ENCODE measurements around the gene EMX2. TPM values are rescaled to one million over a fixed set of nuclear protein-coding genes. Genes with fewer than 3 reads are reported as not detected.

EMX2 gene
- total RNA-seq, 4 donors from 2014 or later: 0.32 to 1.2 (median 0.89) TPM; not detected in 1

DNA sequence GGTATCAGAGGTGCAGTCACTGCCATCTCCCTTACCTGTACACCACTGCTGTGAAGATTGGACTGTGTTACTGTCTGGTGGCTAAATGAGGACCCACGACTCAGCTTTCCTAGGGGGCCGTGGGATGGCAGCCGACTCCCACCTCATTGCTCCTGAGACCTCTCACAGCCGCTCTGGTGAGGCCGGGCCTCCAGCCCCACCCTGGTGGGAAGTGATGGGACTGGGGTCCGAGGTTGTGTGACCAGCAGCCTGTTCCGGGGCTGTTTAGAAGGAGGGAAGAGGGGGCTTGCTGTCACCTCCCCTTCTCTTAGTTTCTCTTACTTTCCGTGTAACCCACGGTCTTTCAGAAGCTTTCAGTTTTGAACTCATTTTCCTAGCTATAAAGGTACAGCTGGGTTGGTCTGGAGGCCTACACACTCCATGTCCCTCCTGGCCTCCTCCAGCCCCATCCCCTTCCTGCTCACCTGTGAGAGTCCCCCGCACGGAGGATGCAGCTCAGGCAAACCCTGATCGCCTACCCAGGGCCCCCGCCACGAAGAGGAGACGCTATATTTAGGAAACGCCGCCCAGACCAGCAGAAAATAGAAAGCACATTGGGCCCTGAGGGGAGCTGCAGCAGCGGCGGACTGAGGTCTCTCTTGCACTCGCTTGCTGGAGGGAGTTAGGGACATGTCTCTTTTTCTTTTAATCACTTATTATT is 4.6 kb downstream of the EMX2 start:
- no peak for TF ChIP-seq POLR2AphosphoS5 (IDR thresholded peaks at IDR 0.05)
- no peak for TF ChIP-seq POLR2A (IDR thresholded peaks at IDR 0.05)
- TF ChIP-seq EP300 (IDR thresholded peaks at IDR 0.05): no peak
- TF ChIP-seq, protein P1, sequence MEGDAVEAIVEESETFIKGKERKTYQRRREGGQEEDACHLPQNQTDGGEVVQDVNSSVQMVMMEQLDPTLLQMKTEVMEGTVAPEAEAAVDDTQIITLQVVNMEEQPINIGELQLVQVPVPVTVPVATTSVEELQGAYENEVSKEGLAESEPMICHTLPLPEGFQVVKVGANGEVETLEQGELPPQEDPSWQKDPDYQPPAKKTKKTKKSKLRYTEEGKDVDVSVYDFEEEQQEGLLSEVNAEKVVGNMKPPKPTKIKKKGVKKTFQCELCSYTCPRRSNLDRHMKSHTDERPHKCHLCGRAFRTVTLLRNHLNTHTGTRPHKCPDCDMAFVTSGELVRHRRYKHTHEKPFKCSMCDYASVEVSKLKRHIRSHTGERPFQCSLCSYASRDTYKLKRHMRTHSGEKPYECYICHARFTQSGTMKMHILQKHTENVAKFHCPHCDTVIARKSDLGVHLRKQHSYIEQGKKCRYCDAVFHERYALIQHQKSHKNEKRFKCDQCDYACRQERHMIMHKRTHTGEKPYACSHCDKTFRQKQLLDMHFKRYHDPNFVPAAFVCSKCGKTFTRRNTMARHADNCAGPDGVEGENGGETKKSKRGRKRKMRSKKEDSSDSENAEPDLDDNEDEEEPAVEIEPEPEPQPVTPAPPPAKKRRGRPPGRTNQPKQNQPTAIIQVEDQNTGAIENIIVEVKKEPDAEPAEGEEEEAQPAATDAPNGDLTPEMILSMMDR (IDR thresholded peaks at IDR 0.05): no peak
- Histone ChIP-seq H3K27me3 (peaks cover 100% of the 10 kb centered on the region), H3K36me3 (no peaks in the 10 kb centered on the region), H3K4me3 (no peak overlapping the region), H3K4me1 (peaks cover 0 to 67% (median 21%) of the 10 kb centered on the region in 3 donors), H3K9me3 (peaks cover 0 to 5% (median 0%) of the 10 kb centered on the region in 3 donors), H3K27ac (no peak overlapping the region)
- ATAC-seq: no peak
- 0 to 22% methylated on average over 2 to 16 of the region's 20 CpGs for WGBS, 2 donors (ENCODE audit: low coverage in 1 of 2)

GRCh38 chr10:117547716-117548668 is 5.4 kb downstream of the EMX2 start:
- WGBS, 2 donors (ENCODE audit: low coverage in 1 of 2): 5 to 15% methylated on average over 5 to 27 of the region's 32 CpGs
- H3K27me3 ChIP-seq: peaks cover 100% of the 10 kb centered on the region
- no peak for ATAC-seq
- no peak overlapping the region for H3K27ac ChIP-seq
- no peak overlapping the region for H3K4me3 ChIP-seq
- H3K36me3 ChIP-seq: no peaks in the 10 kb centered on the region
- no peaks in the 10 kb centered on the region for H3K9me3 ChIP-seq
- peaks cover 0 to 61% (median 17%) of the 10 kb centered on the region in 3 donors for H3K4me1 ChIP-seq
- TF ChIP-seq EP300 (IDR thresholded peaks at IDR 0.05) (no peak), POLR2AphosphoS5 (IDR thresholded peaks at IDR 0.05) (no peak), POLR2A (IDR thresholded peaks at IDR 0.05) (no peak)

DNA sequence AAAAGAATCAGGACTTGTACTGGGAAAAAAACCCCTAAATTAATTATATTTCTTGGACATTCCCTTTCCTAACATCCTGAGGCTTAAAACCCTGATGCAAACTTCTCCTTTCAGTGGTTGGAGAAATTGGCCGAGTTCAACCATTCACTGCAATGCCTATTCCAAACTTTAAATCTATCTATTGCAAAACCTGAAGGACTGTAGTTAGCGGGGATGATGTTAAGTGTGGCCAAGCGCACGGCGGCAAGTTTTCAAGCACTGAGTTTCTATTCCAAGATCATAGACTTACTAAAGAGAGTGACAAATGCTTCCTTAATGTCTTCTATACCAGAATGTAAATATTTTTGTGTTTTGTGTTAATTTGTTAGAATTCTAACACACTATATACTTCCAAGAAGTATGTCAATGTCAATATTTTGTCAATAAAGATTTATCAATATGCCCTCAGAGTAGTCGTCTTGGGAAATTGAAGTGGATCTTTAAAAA is 6.6 kb downstream of the EMX2 start:
- Histone ChIP-seq H3K4me3 (no peak overlapping the region), H3K36me3 (no peaks in the 10 kb centered on the region), H3K27me3 (peaks cover 100% of the 10 kb centered on the region), H3K4me1 (peaks cover 0 to 61% (median 8%) of the 10 kb centered on the region in 3 donors), H3K9me3 (no peaks in the 10 kb centered on the region), H3K27ac (no peak overlapping the region)
- no peak for ATAC-seq
- WGBS, 2 donors (ENCODE audit: low coverage in 1 of 2): 18 to 30% methylated on average over 5 to 6 of the region's 6 CpGs
- TF ChIP-seq EP300 (IDR thresholded peaks at IDR 0.05) (no peak), POLR2A (IDR thresholded peaks at IDR 0.05) (no peak), POLR2AphosphoS5 (IDR thresholded peaks at IDR 0.05) (no peak)
- TF ChIP-seq, protein P1 (IDR thresholded peaks at IDR 0.05): no peak

DNA sequence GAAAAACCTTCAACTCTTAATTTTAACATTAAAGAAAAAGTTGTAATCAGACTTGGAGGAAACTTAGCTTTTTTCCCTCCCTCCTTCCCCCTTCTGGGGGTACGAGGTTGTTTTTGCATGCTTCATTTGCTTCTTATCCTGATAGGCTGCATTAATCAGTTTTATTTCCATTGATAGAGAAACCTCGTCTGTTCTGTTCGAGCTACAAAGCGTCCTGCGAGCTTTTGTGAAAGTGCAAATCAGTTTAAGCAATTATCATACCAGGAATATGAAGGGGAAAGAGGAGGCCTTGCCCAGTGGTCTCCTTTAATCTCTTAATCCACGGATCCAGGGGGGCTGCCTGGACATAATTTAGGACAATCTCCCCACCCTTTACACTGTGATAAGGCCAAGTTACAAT is 7.5 kb downstream of the EMX2 start:
- TF ChIP-seq POLR2A (IDR thresholded peaks at IDR 0.05): no peak
- TF ChIP-seq, protein P1 (IDR thresholded peaks at IDR 0.05): no peak
- no peak for TF ChIP-seq POLR2AphosphoS5 (IDR thresholded peaks at IDR 0.05)
- Histone ChIP-seq H3K36me3 (no peaks in the 10 kb centered on the region), H3K4me3 (no peak overlapping the region), H3K27ac (no peak overlapping the region), H3K4me1 (peaks cover 0 to 53% (median 7%) of the 10 kb centered on the region in 3 donors), H3K27me3 (peaks cover 100% of the 10 kb centered on the region), H3K9me3 (no peaks in the 10 kb centered on the region)
- 10 to 11% methylated on average over 3 to 6 of the region's 6 CpGs for WGBS, 2 donors (ENCODE audit: low coverage in 1 of 2)
- ATAC-seq: no peak

DNA sequence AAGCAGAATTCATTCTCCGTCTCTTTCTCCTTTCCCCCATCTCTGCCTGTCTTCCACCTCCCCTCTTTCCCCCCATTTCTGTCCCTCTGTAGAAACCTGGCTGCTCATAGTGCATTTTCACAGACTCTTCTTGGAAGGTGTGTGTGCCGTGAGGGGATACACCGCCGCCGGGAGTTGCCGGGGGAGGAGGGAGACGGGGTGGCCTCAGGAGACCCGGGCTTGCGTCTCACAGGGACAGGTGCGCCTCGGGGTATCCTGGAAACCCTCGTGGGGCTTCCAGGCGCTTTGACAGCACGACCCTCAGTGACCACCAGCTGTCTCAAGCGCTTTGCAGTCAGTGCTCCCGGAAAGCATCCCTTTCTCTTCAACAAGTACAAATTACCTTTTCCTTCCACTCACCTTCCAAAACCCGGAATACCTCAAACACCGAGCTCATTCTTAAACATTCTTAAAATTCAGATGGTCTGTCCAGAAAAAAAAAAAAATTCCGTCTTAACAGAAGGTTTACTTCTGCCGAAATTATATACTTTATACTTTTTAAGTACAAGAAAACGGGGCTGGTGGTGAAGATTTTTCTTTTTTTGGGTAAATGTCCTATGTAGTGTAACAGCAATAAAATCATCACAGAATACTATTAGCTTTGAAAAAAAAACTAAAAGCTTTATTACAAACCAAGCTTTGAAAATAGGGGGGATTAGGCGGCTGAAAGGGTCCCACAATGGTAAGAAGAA is 8.2 kb downstream of the EMX2 start:
- Histone ChIP-seq H3K4me3 (no peak overlapping the region), H3K27ac (no peak overlapping the region), H3K27me3 (peaks cover 100% of the 10 kb centered on the region), H3K36me3 (no peaks in the 10 kb centered on the region), H3K9me3 (no peaks in the 10 kb centered on the region), H3K4me1 (peaks cover 0 to 46% (median 0%) of the 10 kb centered on the region in 3 donors)
- TF ChIP-seq, protein P1 (IDR thresholded peaks at IDR 0.05): no peak
- WGBS, 2 donors (ENCODE audit: low coverage in 1 of 2): 2 to 4% methylated on average over 6 to 8 of the region's 22 CpGs
- ATAC-seq: no peak

All from gastroesophageal sphincter (tissue), 4 donors.